ENCODE measurements around the gene TMEM179.

DNA sequence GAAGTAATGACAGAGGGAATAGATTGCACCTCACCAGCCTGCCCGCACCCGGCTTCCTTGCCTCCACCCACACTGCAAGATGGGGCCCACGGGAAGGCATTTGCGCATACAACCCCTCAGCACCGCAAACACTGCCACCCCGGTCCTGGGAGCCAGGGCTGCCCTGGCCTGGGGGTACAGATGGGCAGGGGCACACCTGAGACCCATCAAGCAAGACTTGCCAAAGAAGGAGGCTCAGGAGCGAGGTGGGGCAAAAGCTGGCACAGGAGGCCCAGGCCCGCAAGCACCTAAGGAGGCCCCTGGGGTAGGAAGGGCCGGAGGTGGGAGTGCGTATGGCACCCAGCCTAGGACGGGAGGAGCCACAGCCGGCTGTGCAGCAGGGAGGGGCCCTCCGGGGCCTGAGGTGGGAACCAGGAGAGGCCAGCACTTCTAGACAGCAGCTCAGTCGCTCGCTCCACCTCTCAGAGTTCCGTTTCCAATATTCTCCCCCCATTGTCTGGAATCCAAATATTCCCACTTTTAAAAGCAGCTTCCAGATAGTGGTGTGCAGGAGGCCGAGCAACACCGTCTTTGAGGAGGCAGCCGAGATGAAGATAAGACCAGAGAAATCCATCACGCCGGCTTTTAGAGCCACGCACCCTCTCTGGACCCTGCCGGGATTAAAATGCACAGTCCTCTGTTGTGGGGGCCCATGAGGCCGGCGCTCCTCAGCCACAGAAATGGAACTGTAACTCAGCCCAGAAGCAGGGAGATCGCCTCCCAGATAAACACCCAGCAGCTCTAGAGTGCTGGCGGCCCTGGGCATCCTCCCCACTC, 37.2 kb downstream of the TMEM179 start:
- TF ChIP-seq, protein P1, sequence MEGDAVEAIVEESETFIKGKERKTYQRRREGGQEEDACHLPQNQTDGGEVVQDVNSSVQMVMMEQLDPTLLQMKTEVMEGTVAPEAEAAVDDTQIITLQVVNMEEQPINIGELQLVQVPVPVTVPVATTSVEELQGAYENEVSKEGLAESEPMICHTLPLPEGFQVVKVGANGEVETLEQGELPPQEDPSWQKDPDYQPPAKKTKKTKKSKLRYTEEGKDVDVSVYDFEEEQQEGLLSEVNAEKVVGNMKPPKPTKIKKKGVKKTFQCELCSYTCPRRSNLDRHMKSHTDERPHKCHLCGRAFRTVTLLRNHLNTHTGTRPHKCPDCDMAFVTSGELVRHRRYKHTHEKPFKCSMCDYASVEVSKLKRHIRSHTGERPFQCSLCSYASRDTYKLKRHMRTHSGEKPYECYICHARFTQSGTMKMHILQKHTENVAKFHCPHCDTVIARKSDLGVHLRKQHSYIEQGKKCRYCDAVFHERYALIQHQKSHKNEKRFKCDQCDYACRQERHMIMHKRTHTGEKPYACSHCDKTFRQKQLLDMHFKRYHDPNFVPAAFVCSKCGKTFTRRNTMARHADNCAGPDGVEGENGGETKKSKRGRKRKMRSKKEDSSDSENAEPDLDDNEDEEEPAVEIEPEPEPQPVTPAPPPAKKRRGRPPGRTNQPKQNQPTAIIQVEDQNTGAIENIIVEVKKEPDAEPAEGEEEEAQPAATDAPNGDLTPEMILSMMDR (IDR thresholded peaks at IDR 0.05): no peak
- no peak for TF ChIP-seq POLR2A (IDR thresholded peaks at IDR 0.05)
